ENCODE measurements around the gene ZDHHC22. TPM values are rescaled to one million over a fixed set of nuclear protein-coding genes. Genes with fewer than 3 reads are reported as not detected.

The ZDHHC22 gene
- polyA plus RNA-seq, 3 donors = 0.42 to 0.79 (median 0.55) TPM

- DNase-seq (ENCODE audit: extremely low read depth in 1 of 11, low read depth in 9 of 11, low spot score in 4 of 11) = no peak
Measured at GRCh38 chr14:77161011-77161410, 19.4 kb upstream of the ZDHHC22 start.

GRCh38 chr14:77158882-77159255 lies 17.3 kb upstream of the ZDHHC22 start:
- no peak for DNase-seq (ENCODE audit: extremely low read depth in 1 of 11, low read depth in 9 of 11, low spot score in 4 of 11)

GRCh38 chr14:77158175-77158881 lies 16.7 kb upstream of the ZDHHC22 start:
- no peak for DNase-seq (ENCODE audit: extremely low read depth in 1 of 11, low read depth in 9 of 11, low spot score in 4 of 11)

GRCh38 chr14:77157740-77158139 lies 16.1 kb upstream of the ZDHHC22 start:
- DNase-seq (ENCODE audit: extremely low read depth in 1 of 11, low read depth in 9 of 11, low spot score in 4 of 11) = no peak

- DNase-seq (ENCODE audit: extremely low read depth in 1 of 11, low read depth in 9 of 11, low spot score in 4 of 11) = no peak
Measured at GRCh38 chr14:77155083-77155482, 13.5 kb upstream of the ZDHHC22 start.

- DNase-seq (ENCODE audit: extremely low read depth in 1 of 11, low read depth in 9 of 11, low spot score in 4 of 11) = no peak
Measured at GRCh38 chr14:77154421-77154820, 12.8 kb upstream of the ZDHHC22 start.

GRCh38 chr14:77153802-77154201 lies 12.2 kb upstream of the ZDHHC22 start:
- no peak for DNase-seq (ENCODE audit: extremely low read depth in 1 of 11, low read depth in 9 of 11, low spot score in 4 of 11)

- DNase-seq (ENCODE audit: extremely low read depth in 1 of 11, low read depth in 9 of 11, low spot score in 4 of 11) = no peak
Measured at GRCh38 chr14:77151918-77152588, 10.5 kb upstream of the ZDHHC22 start.

GRCh38 chr14:77151245-77151644 lies 9.7 kb upstream of the ZDHHC22 start:
- no peak for DNase-seq (ENCODE audit: extremely low read depth in 1 of 11, low read depth in 9 of 11, low spot score in 4 of 11)

- DNase-seq (ENCODE audit: extremely low read depth in 1 of 11, low read depth in 9 of 11, low spot score in 4 of 11) = no peak
Measured at GRCh38 chr14:77148510-77149231, 7.1 kb upstream of the ZDHHC22 start.

- DNase-seq (ENCODE audit: extremely low read depth in 1 of 11, low read depth in 9 of 11, low spot score in 4 of 11) = no peak
Measured at GRCh38 chr14:77145975-77146740, 4.6 kb upstream of the ZDHHC22 start.

- no peak for DNase-seq (ENCODE audit: extremely low read depth in 1 of 11, low read depth in 9 of 11, low spot score in 4 of 11)
Measured at GRCh38 chr14:77144412-77145115, 3.0 kb upstream of the ZDHHC22 start.

- DNase-seq (ENCODE audit: extremely low read depth in 1 of 11, low read depth in 9 of 11, low spot score in 4 of 11) = no peak
Measured at GRCh38 chr14:77143071-77143470, 1.5 kb upstream of the ZDHHC22 start.

GRCh38 chr14:77142005-77142800 lies 612 bp upstream of the ZDHHC22 start:
- DNase-seq (ENCODE audit: extremely low read depth in 1 of 11, low read depth in 9 of 11, low spot score in 4 of 11) = no peak

- DNase-seq (ENCODE audit: extremely low read depth in 1 of 11, low read depth in 9 of 11, low spot score in 4 of 11) = no peak
Measured at GRCh38 chr14:77140359-77141213, 1.0 kb downstream of the ZDHHC22 start.

GRCh38 chr14:77139540-77140358 lies 1.8 kb downstream of the ZDHHC22 start:
- no peak for DNase-seq (ENCODE audit: extremely low read depth in 1 of 11, low read depth in 9 of 11, low spot score in 4 of 11)
